Memory B cell (primary cell): ENCODE measurements around the gene PTPRK.

Experiments used
- ATAC-seq: fragments of 150-1000 bp; cut with Tn5 transposase; 2 replicates; pipeline ENCODE4 v1.10.0; 2021; ENCODE audit warnings: low read depth, mild to moderate bottlenecking, moderate library complexity
- DNase-seq, 2 donors: peaks; one replicate each; pipeline ENCODE4 v3.0.0; 2022; ENCODE audit warnings: low spot score in 2 of 2
- H3K27ac Mint-ChIP-seq: one replicate; pipeline ENCODE4 v1.8.0; 2022; ENCODE audit warnings: mild to moderate bottlenecking, moderate library complexity, mixed read lengths
- H3K27me3 Mint-ChIP-seq: one replicate; pipeline ENCODE4 v1.8.0; 2022; ENCODE audit warnings: mixed read lengths
- H3K36me3 Mint-ChIP-seq: one replicate; pipeline ENCODE4 v1.8.0; 2022; ENCODE audit warnings: mild to moderate bottlenecking, mixed read lengths
- H3K4me1 Mint-ChIP-seq: one replicate; pipeline ENCODE4 v1.8.0; 2022; ENCODE audit warnings: mixed read lengths
- H3K4me3 Mint-ChIP-seq: one replicate; pipeline ENCODE4 v1.8.0; 2022; ENCODE audit warnings: mild to moderate bottlenecking, moderate library complexity, mixed read lengths
- H3K9me3 Mint-ChIP-seq: one replicate; pipeline ENCODE4 v1.8.0; 2022; ENCODE audit warnings: mixed read lengths

PTPRK gene

GRCh38 chr6:127971945-127972391, 548.4 kb downstream of the PTPRK start:
- Mint-ChIP-seq H3K9me3 (no peaks in the 10 kb centered on the region), H3K27me3 (no peaks in the 10 kb centered on the region), H3K27ac (no peak overlapping the region), H3K4me1 (no peaks in the 10 kb centered on the region), H3K4me3 (no peak overlapping the region), H3K36me3 (peaks cover 14% of the 10 kb centered on the region)
- DNase-seq, result no peak
- ATAC-seq, result no peak

- no peak for ATAC-seq
- H3K4me1 Mint-ChIP-seq, result no peaks in the 10 kb centered on the region
- H3K27ac Mint-ChIP-seq, result no peak overlapping the region
These were observed 549.0 kb downstream of the PTPRK start for GRCh38 chr6:127971386-127971785.

DNA sequence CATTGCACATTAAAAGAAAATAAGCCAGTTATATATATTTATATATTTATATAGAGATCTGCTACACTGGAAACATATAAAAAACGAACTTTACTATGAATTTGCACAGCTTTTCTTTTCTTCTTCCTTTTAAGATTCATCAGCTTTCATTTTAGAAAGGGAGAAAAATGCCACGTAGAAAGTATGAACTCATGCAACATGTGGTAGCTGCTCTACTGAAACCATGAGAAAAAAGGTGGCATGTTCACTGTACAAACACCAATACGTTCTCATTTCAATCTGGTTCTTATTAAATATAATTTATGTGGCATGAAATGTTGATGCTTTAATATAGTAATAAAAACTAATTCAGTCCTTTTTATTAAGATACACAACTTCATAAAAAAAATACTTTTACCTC, 550.7 kb downstream of the PTPRK start:
- DNase-seq (no peak), ATAC-seq (no peak)
- Mint-ChIP-seq H3K27ac (no peak overlapping the region), H3K36me3 (peaks cover 10% of the 10 kb centered on the region), H3K4me3 (no peak overlapping the region), H3K27me3 (no peaks in the 10 kb centered on the region), H3K4me1 (no peaks in the 10 kb centered on the region), H3K9me3 (no peaks in the 10 kb centered on the region)

More at GRCh38 chr6:127971386-127971785, 549.0 kb downstream of the PTPRK start:
- Mint-ChIP-seq H3K36me3 (peaks cover 12% of the 10 kb centered on the region), H3K9me3 (no peaks in the 10 kb centered on the region), H3K27me3 (no peaks in the 10 kb centered on the region), H3K4me3 (no peak overlapping the region)
- no peak for DNase-seq

DNA sequence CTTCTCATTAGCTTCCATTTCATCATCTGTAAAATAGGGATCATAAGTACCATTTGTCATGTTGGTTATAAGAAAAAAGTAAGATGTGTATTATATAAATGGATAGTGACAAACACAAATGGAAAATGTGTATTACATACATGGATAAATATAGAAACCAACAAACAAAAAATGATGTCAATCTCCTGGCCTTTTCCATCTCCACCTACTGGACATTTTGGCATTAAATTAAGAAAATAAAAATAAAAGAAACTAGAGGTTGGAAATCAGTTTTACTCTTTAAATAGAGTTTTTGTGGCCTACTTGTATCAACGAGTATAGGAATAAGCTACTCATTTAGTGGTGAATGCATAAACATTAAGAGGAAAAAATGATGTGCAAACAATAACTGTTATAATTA, 552.0 kb downstream of the PTPRK start:
- Mint-ChIP-seq H3K9me3 (no peaks in the 10 kb centered on the region), H3K36me3 (peaks cover 7% of the 10 kb centered on the region), H3K4me3 (no peak overlapping the region), H3K4me1 (no peaks in the 10 kb centered on the region), H3K27ac (no peak overlapping the region), H3K27me3 (no peaks in the 10 kb centered on the region)
- DNase-seq (no peak), ATAC-seq (no peak)

- Mint-ChIP-seq H3K36me3 (peaks cover 7% of the 10 kb centered on the region), H3K4me3 (no peak overlapping the region), H3K27me3 (no peaks in the 10 kb centered on the region), H3K9me3 (no peaks in the 10 kb centered on the region), H3K4me1 (no peaks in the 10 kb centered on the region), H3K27ac (no peak overlapping the region)
- no peak for DNase-seq
- no peak for ATAC-seq
These were observed 552.7 kb downstream of the PTPRK start for GRCh38 chr6:127967708-127968107.

DNA sequence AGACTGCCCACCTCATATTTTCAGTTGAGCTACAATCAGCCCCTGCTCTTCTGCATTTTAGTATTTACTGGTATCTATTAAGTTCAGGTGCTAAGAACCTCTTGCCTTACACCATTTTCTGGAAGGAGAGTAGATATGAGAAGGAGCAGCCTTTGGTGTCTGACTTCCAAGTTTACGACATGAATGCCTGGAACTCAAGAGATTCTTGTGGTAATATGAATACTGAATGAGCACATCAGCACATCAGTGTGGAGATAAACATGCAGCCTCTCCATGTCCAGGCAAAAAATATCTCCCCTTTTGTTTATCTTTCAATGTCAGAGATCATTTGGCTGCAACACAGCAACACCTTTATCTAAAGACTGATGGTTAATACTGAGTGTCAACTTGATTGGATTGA, 553.8 kb downstream of the PTPRK start:
- Mint-ChIP-seq H3K4me1 (no peaks in the 10 kb centered on the region), H3K4me3 (no peak overlapping the region), H3K36me3 (peaks cover 4% of the 10 kb centered on the region), H3K9me3 (peaks cover 1% of the 10 kb centered on the region), H3K27ac (no peak overlapping the region), H3K27me3 (no peaks in the 10 kb centered on the region)
- no peak for DNase-seq
- no peak for ATAC-seq

- H3K4me3 Mint-ChIP-seq, result no peak overlapping the region
- H3K4me1 Mint-ChIP-seq, result no peaks in the 10 kb centered on the region
- H3K27ac Mint-ChIP-seq, result no peak overlapping the region
- no peaks in the 10 kb centered on the region for H3K27me3 Mint-ChIP-seq
- no peak for DNase-seq
- peaks cover 3% of the 10 kb centered on the region for H3K36me3 Mint-ChIP-seq
- peaks cover 2% of the 10 kb centered on the region for H3K9me3 Mint-ChIP-seq
- ATAC-seq, result no peak
These were observed 556.9 kb downstream of the PTPRK start for GRCh38 chr6:127963495-127963894.

DNA sequence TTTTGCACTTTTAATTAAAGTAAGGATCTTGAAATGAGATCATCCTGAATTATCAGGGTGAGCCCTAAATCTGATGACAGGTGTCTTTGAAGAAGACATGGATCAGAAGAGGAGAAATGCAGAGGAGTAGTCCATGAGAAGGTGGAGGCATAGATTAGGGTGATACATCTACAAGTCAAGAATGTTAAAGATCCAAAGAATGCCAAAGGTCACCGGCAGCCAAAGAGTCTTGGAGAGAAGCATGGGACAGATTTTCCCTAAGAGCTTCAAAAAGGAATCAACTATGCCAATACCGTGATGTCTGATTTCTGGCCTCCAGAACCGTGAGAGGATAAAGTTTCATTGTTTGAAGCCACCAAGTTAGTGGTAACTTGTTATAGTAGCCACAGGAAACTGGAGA, 560.5 kb downstream of the PTPRK start:
- H3K27ac Mint-ChIP-seq, result no peak overlapping the region
- no peaks in the 10 kb centered on the region for H3K36me3 Mint-ChIP-seq
- no peaks in the 10 kb centered on the region for H3K4me1 Mint-ChIP-seq
- DNase-seq (no peak), ATAC-seq (no peak)
- no peak overlapping the region for H3K4me3 Mint-ChIP-seq
- H3K27me3 Mint-ChIP-seq, result no peaks in the 10 kb centered on the region
- H3K9me3 Mint-ChIP-seq, result peaks cover 2% of the 10 kb centered on the region

- ATAC-seq (no peak), DNase-seq (no peak)
- no peak overlapping the region for H3K4me3 Mint-ChIP-seq
- no peaks in the 10 kb centered on the region for H3K4me1 Mint-ChIP-seq
- no peaks in the 10 kb centered on the region for H3K36me3 Mint-ChIP-seq
- H3K27me3 Mint-ChIP-seq, result no peaks in the 10 kb centered on the region
- H3K9me3 Mint-ChIP-seq, result peaks cover 2% of the 10 kb centered on the region
- H3K27ac Mint-ChIP-seq, result no peak overlapping the region
These were observed 563.4 kb downstream of the PTPRK start for GRCh38 chr6:127956956-127957355.

- Mint-ChIP-seq H3K4me1 (peaks cover 5% of the 10 kb centered on the region), H3K4me3 (no peak overlapping the region), H3K9me3 (peaks cover 2% of the 10 kb centered on the region), H3K27me3 (no peaks in the 10 kb centered on the region), H3K36me3 (no peaks in the 10 kb centered on the region), H3K27ac (no peak overlapping the region)
- DNase-seq, result no peak
- ATAC-seq, result no peak
These were observed 564.0 kb downstream of the PTPRK start for GRCh38 chr6:127956260-127956888.

DNA sequence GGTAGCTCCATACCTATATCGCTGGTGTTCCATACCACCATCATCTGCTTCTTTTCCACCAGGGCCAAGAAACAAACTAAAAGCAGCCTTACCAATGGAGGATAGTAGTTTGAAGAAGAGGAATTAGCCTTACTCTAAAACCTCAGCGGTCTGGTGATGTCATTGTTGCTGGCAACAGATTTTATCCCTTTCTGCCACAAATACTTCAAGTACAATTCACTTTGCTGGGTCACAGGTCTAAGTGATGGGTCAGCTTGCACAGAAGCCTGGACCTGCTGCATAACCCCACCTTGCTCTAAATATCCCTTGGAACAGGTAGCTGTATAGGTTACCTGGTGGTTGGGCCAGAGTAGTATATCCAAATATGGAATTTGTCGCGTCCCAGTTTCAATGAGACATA, 566.3 kb downstream of the PTPRK start:
- Mint-ChIP-seq H3K27ac (no peak overlapping the region), H3K27me3 (no peaks in the 10 kb centered on the region), H3K9me3 (peaks cover 2% of the 10 kb centered on the region), H3K4me1 (peaks cover 5% of the 10 kb centered on the region), H3K36me3 (no peaks in the 10 kb centered on the region), H3K4me3 (no peak overlapping the region)
- ATAC-seq (no peak), DNase-seq (no peak)

DNA sequence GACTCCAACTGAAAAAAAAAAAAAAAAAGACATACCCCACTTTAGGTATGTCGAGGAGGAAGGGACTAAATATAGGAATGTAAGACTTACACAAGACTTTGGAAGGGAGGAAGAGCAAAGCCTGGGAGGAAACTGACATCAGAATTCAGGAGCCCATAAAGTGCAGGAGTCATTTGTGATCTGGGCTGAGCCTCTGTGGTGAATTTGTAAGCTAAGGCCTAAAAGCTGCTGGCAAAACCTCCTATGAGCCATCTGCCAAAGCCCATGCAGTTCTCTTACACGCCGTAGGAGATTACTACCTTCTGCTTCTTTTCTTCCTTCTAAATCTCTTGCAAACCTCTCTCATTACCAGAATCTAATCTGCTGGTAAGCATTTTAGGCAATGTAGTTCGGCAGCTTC, 567.6 kb downstream of the PTPRK start:
- peaks cover 5% of the 10 kb centered on the region for H3K4me1 Mint-ChIP-seq
- DNase-seq, result no peak
- H3K27ac Mint-ChIP-seq, result no peak overlapping the region
- H3K9me3 Mint-ChIP-seq, result peaks cover 2% of the 10 kb centered on the region
- no peak overlapping the region for H3K4me3 Mint-ChIP-seq
- no peak for ATAC-seq
- H3K27me3 Mint-ChIP-seq, result no peaks in the 10 kb centered on the region
- no peaks in the 10 kb centered on the region for H3K36me3 Mint-ChIP-seq

GRCh38 chr6:127952176-127952575, 568.2 kb downstream of the PTPRK start:
- Mint-ChIP-seq H3K27ac (peak overlapping the region; percentile 18), H3K36me3 (no peaks in the 10 kb centered on the region), H3K4me3 (no peak overlapping the region), H3K4me1 (peaks cover 5% of the 10 kb centered on the region), H3K9me3 (peaks cover 2% of the 10 kb centered on the region), H3K27me3 (no peaks in the 10 kb centered on the region)
- ATAC-seq (no peak), DNase-seq (no peak)

- ATAC-seq (peak; percentile 44), DNase-seq (no peak)
- peaks cover 3% of the 10 kb centered on the region for H3K9me3 Mint-ChIP-seq
- peak overlapping the region; percentile 18 for H3K27ac Mint-ChIP-seq
- H3K27me3 Mint-ChIP-seq, result no peaks in the 10 kb centered on the region
- peaks cover 5% of the 10 kb centered on the region for H3K4me1 Mint-ChIP-seq
- H3K36me3 Mint-ChIP-seq, result no peaks in the 10 kb centered on the region
- peak overlapping the region; percentile 30 for H3K4me3 Mint-ChIP-seq
These were observed 569.1 kb downstream of the PTPRK start for GRCh38 chr6:127951172-127951917.
